BLaER1 (cell line): ENCODE results near the gene NLGN4Y.

ENCODE experiments used
- H3K27ac ChIP-seq: shearing (Covaris generic); formaldehyde crosslinking; 2 replicates; pipeline ENCODE4 v1.8.1; 2022
- H3K27me3 ChIP-seq: shearing (Covaris generic); formaldehyde crosslinking; 2 replicates; pipeline ENCODE4 v1.8.1; 2022
- H3K36me3 ChIP-seq: shearing (Covaris generic); formaldehyde crosslinking; 2 replicates; pipeline ENCODE4 v1.8.1; 2022
- H3K4me1 ChIP-seq: shearing (Covaris generic); formaldehyde crosslinking; 2 replicates; pipeline ENCODE4 v1.8.1; 2022
- H3K4me2 ChIP-seq: shearing (Covaris generic); formaldehyde crosslinking; 2 replicates; pipeline ENCODE4 v1.8.1; 2022
- H3K4me3 ChIP-seq: shearing (Covaris generic); formaldehyde crosslinking; 2 replicates; pipeline ENCODE4 v1.8.1; 2022
- H3K9ac ChIP-seq: shearing (Covaris generic); formaldehyde crosslinking; 2 replicates; pipeline ENCODE4 v1.8.1; 2022
- H3K9me3 ChIP-seq: shearing (Covaris generic); formaldehyde crosslinking; 2 replicates; pipeline ENCODE4 v1.8.1; 2022
- H4K20me1 ChIP-seq: shearing (Covaris generic); formaldehyde crosslinking; 2 replicates; pipeline ENCODE4 v1.8.1; 2022
- Cebpa-rat ChIP-seq: shearing (Covaris generic); IDR thresholded peaks from 2 replicates; pipeline ENCODE4 v1.8.1; 2022

The NLGN4Y gene

GRCh38 chrY:14543506-14543905 is 19.2 kb downstream of the NLGN4Y start:
- Histone ChIP-seq H3K9me3 (no peaks in the 10 kb centered on the region), H3K27ac (no peak overlapping the region), H3K27me3 (no peaks in the 10 kb centered on the region), H4K20me1 (no peaks in the 10 kb centered on the region), H3K4me3 (no peak overlapping the region), H3K4me1 (no peaks in the 10 kb centered on the region), H3K4me2 (no peak overlapping the region), H3K9ac (no peak overlapping the region), H3K36me3 (no peaks in the 10 kb centered on the region)
- TF ChIP-seq Cebpa-rat, result no peak

GRCh38 chrY:14581294-14581693 is 57.0 kb downstream of the NLGN4Y start:
- Histone ChIP-seq H3K4me2 (no peak overlapping the region), H3K36me3 (no peaks in the 10 kb centered on the region), H4K20me1 (no peaks in the 10 kb centered on the region), H3K4me1 (no peaks in the 10 kb centered on the region), H3K9me3 (no peaks in the 10 kb centered on the region), H3K4me3 (no peak overlapping the region), H3K27me3 (no peaks in the 10 kb centered on the region), H3K9ac (no peak overlapping the region), H3K27ac (no peak overlapping the region)
- no peak for TF ChIP-seq Cebpa-rat

- H4K20me1 ChIP-seq, result no peaks in the 10 kb centered on the region
- H3K27ac ChIP-seq, result no peak overlapping the region
- H3K4me1 ChIP-seq, result no peaks in the 10 kb centered on the region
- H3K4me3 ChIP-seq, result no peak overlapping the region
- no peaks in the 10 kb centered on the region for H3K9me3 ChIP-seq
- no peak overlapping the region for H3K4me2 ChIP-seq
- H3K36me3 ChIP-seq, result no peaks in the 10 kb centered on the region
- H3K9ac ChIP-seq, result no peak overlapping the region
- TF ChIP-seq Cebpa-rat, result no peak
- H3K27me3 ChIP-seq, result no peaks in the 10 kb centered on the region
Measured at GRCh38 chrY:14586725-14587124, 62.4 kb downstream of the NLGN4Y start.

GRCh38 chrY:14601372-14601771 is 77.0 kb downstream of the NLGN4Y start:
- H3K9ac ChIP-seq, result no peak overlapping the region
- H3K36me3 ChIP-seq, result no peaks in the 10 kb centered on the region
- H3K4me2 ChIP-seq, result no peak overlapping the region
- no peaks in the 10 kb centered on the region for H3K27me3 ChIP-seq
- no peak overlapping the region for H3K27ac ChIP-seq
- no peaks in the 10 kb centered on the region for H3K9me3 ChIP-seq
- no peaks in the 10 kb centered on the region for H3K4me1 ChIP-seq
- TF ChIP-seq Cebpa-rat, result no peak
- no peaks in the 10 kb centered on the region for H4K20me1 ChIP-seq
- H3K4me3 ChIP-seq, result no peak overlapping the region

DNA sequence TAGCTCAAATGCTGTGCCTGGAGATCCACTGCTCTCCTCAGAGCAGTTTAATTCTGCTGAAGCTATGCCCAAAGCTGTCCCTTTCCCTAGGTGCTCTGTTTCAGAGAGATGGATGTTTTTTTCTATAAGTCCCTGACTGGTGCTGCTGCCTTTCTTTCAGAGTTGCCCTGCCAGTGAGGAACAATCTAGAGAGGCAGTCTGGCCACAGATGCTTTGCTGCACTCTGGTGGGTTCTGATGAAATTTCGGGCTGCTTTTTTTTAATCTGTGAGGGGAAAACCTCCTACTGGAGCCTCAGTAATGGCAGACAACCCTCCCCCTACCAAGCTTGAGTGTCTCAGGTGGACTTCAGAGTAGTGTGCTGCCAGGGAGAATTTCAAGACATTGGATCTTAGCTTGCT is 93.3 kb downstream of the NLGN4Y start:
- Histone ChIP-seq H3K9ac (no peak overlapping the region), H3K4me2 (no peak overlapping the region), H4K20me1 (no peaks in the 10 kb centered on the region), H3K36me3 (no peaks in the 10 kb centered on the region), H3K9me3 (no peaks in the 10 kb centered on the region), H3K27ac (no peak overlapping the region), H3K4me1 (no peaks in the 10 kb centered on the region), H3K4me3 (no peak overlapping the region), H3K27me3 (no peaks in the 10 kb centered on the region)
- no peak for TF ChIP-seq Cebpa-rat

DNA sequence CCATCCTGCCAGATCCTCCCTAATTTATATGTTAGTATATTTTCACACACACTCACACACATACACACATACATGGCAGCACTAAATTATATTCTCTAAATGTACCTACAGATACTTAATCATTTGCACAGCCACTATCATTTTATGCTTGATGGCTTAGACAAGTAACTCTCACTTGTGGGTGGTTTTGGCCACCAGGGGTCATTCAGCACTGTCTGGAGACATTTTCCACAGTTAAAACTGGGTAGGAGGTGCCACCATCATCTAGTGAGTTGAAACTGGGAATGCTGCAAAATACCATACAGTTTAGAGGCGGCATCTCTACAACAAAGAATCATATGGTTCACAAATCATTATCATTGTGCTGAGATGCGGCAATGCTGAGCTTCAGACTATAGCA is 94.2 kb downstream of the NLGN4Y start:
- no peak overlapping the region for H3K9ac ChIP-seq
- no peaks in the 10 kb centered on the region for H3K27me3 ChIP-seq
- no peak for TF ChIP-seq Cebpa-rat
- no peak overlapping the region for H3K4me3 ChIP-seq
- H3K4me2 ChIP-seq, result no peak overlapping the region
- no peaks in the 10 kb centered on the region for H3K4me1 ChIP-seq
- no peak overlapping the region for H3K27ac ChIP-seq
- no peaks in the 10 kb centered on the region for H4K20me1 ChIP-seq
- H3K36me3 ChIP-seq, result no peaks in the 10 kb centered on the region
- no peaks in the 10 kb centered on the region for H3K9me3 ChIP-seq

GRCh38 chrY:14628208-14628607 is 103.9 kb downstream of the NLGN4Y start:
- no peaks in the 10 kb centered on the region for H3K36me3 ChIP-seq
- no peak overlapping the region for H3K27ac ChIP-seq
- H3K9me3 ChIP-seq, result no peaks in the 10 kb centered on the region
- H4K20me1 ChIP-seq, result no peaks in the 10 kb centered on the region
- no peak overlapping the region for H3K4me3 ChIP-seq
- no peaks in the 10 kb centered on the region for H3K4me1 ChIP-seq
- no peak overlapping the region for H3K9ac ChIP-seq
- H3K4me2 ChIP-seq, result no peak overlapping the region
- TF ChIP-seq Cebpa-rat, result no peak
- H3K27me3 ChIP-seq, result no peaks in the 10 kb centered on the region

- Histone ChIP-seq H3K27ac (no peak overlapping the region), H4K20me1 (no peaks in the 10 kb centered on the region), H3K4me3 (no peak overlapping the region), H3K27me3 (no peaks in the 10 kb centered on the region), H3K4me2 (no peak overlapping the region), H3K9me3 (no peaks in the 10 kb centered on the region), H3K9ac (no peak overlapping the region), H3K4me1 (no peaks in the 10 kb centered on the region), H3K36me3 (no peaks in the 10 kb centered on the region)
- TF ChIP-seq Cebpa-rat, result no peak
Measured at GRCh38 chrY:14631676-14632075, 107.3 kb downstream of the NLGN4Y start.

DNA sequence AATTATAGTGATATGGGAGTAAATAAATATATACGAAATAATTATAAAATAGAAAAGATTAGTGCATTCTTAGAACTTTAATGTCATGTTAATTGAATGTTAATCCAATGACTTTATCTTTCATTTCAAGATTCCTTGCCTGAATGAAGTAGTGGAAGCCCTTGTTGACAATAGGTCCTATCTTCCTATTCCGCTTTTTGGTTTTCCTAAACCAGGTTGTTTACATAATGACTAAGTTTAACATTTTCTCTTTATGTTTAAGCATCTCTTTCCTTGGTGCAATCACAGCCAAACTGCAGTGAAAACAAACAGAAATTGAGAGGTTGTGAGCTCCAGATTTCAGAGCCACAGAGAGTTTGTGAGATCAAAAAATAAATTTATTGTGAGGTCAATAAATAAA is 109.4 kb downstream of the NLGN4Y start:
- H3K27ac ChIP-seq, result no peak overlapping the region
- no peaks in the 10 kb centered on the region for H3K9me3 ChIP-seq
- no peak overlapping the region for H3K4me2 ChIP-seq
- no peaks in the 10 kb centered on the region for H3K36me3 ChIP-seq
- no peak overlapping the region for H3K4me3 ChIP-seq
- H4K20me1 ChIP-seq, result no peaks in the 10 kb centered on the region
- no peak overlapping the region for H3K9ac ChIP-seq
- H3K4me1 ChIP-seq, result no peaks in the 10 kb centered on the region
- H3K27me3 ChIP-seq, result no peaks in the 10 kb centered on the region
- no peak for TF ChIP-seq Cebpa-rat

GRCh38 chrY:14634954-14635353 is 110.6 kb downstream of the NLGN4Y start:
- Histone ChIP-seq H3K27ac (no peak overlapping the region), H3K27me3 (no peaks in the 10 kb centered on the region)
- no peak for TF ChIP-seq Cebpa-rat

GRCh38 chrY:14637551-14637950 is 113.2 kb downstream of the NLGN4Y start:
- Histone ChIP-seq H4K20me1 (no peaks in the 10 kb centered on the region), H3K9ac (no peak overlapping the region), H3K9me3 (no peaks in the 10 kb centered on the region), H3K4me3 (no peak overlapping the region), H3K27ac (no peak overlapping the region), H3K4me1 (no peaks in the 10 kb centered on the region), H3K27me3 (no peaks in the 10 kb centered on the region), H3K4me2 (no peak overlapping the region), H3K36me3 (no peaks in the 10 kb centered on the region)
- no peak for TF ChIP-seq Cebpa-rat

More at GRCh38 chrY:14634954-14635353, 110.6 kb downstream of the NLGN4Y start:
- H3K36me3 ChIP-seq, result no peaks in the 10 kb centered on the region
- H3K9ac ChIP-seq, result no peak overlapping the region
- H3K4me2 ChIP-seq, result no peak overlapping the region
- no peaks in the 10 kb centered on the region for H3K9me3 ChIP-seq
- H4K20me1 ChIP-seq, result no peaks in the 10 kb centered on the region
- no peak overlapping the region for H3K4me3 ChIP-seq
- H3K4me1 ChIP-seq, result no peaks in the 10 kb centered on the region
